Gastrocnemius medialis (tissue), 4 donors: ENCODE measurements around the gene LDLRAD3. TPM values are rescaled to one million over a fixed set of nuclear protein-coding genes. Genes with fewer than 3 reads are reported as not detected.

ENCODE experiments used
- ATAC-seq, 2 donors: fragments of 150-250 bp; one replicate each; pipeline ENCODE4 v1.9.1; 2016
- DNase-seq, 2 donors: peaks; one replicate each; pipeline ENCODE4 v3.0.0-alpha.2; 2019
- H3K27ac ChIP-seq, 4 donors: fragments of 200-600 bp; sonication (generic); 1 replicate in 1 of 4; 2 replicates in 3 of 4; pipeline ENCODE4 v1.5.1; 2016 to 2018; ENCODE audit warnings: mild to moderate bottlenecking in 2 of 4, moderate library complexity in 1 of 4
- H3K27me3 ChIP-seq, 3 donors: fragments of 200-600 bp; sonication (generic) in 2 of 3; 1 replicate in 1 of 3; 2 replicates in 2 of 3; pipeline versions ENCODE4 v1.5.1 to v1.6.0; 2016 to 2019; ENCODE audit warnings: mild to moderate bottlenecking in 1 of 3, moderate library complexity in 1 of 3
- H3K36me3 ChIP-seq, 2 donors: fragments of 200-600 bp; sonication (generic) in 1 of 2; one replicate each; pipeline ENCODE4 v1.5.1; 2017 to 2018
- H3K4me1 ChIP-seq, 2 donors: fragments of 200-600 bp; sonication (generic) in 1 of 2; one replicate each; pipeline ENCODE4 v1.5.1; 2016 to 2017; ENCODE audit warnings: mild to moderate bottlenecking in 2 of 2
- H3K4me3 ChIP-seq, 4 donors: fragments of 200-600 bp; sonication (generic) in 3 of 4; 1 replicate in 1 of 4; 2 replicates in 3 of 4; pipeline ENCODE4 v1.5.1; 2016 to 2019; ENCODE audit warnings: mild to moderate bottlenecking in 2 of 4
- H3K9me3 ChIP-seq, 3 donors: fragments of 200-600 bp; sonication (generic) in 2 of 3; 1 replicate in 1 of 3; 2 replicates in 2 of 3; pipeline ENCODE4 v1.5.1; 2016 to 2019
- CTCF ChIP-seq, 5 experiments: fragments of 450-650 bp in 3 of 5; fragments of 200-600 bp in 2 of 5; sonication (generic) in 2 of 5; IDR thresholded peaks in 4 of 5; conservative IDR thresholded peaks in 1 of 5; 1 replicate in 4 of 5; 2 replicates in 1 of 5; pipeline ENCODE4 v1.5.1; 2016 to 2019; ENCODE audit warnings: antibody characterized with exemption in 5 of 5, mild to moderate bottlenecking in 3 of 5, moderate library complexity in 3 of 5
- POLR2A ChIP-seq, 2 donors: fragments of 450-650 bp; IDR thresholded peaks; one replicate each; pipeline ENCODE4 v1.6.1; 2017; ENCODE audit warnings: antibody characterized with exemption in 2 of 2, mild to moderate bottlenecking in 2 of 2, moderate library complexity in 2 of 2
- in situ Hi-C, 4 donors: fragments of 200-750 bp; cut with MboI; loops; one replicate each; pipeline versions ENCODE4 v1.15.0 to v1.8.0; 2017; ENCODE audit warnings: low sequenced_read_pairs in 4 of 4
- intact Hi-C: fragments of 100-400 bp; cut with DNase I; formaldehyde crosslinking; loops from one replicate; pipeline ENCODE4 v1.15.1; 2023; ENCODE audit warnings: low total_unique reads
- total RNA-seq, 4 donors: library from RNA; depleted of rRNA; stranded (reverse); fragments of >200 nt; gene quantifications; one replicate each; pipeline versions ENCODE4 v1.1.0 to v1.2.3, GENCODE V29; 2016

Gene LDLRAD3
- total RNA-seq, 4 donors from 2014 or later = 6.1 to 12.8 (median 11.8) TPM

GRCh38 chr11:35986947-35987346, 43.1 kb downstream of the LDLRAD3 start:
- intact Hi-C loops = no loop called here
- in situ Hi-C loops = no loop called here
- no peak overlapping the region for H3K4me3 ChIP-seq

GRCh38 chr11:35990170-35990569, 46.3 kb downstream of the LDLRAD3 start:
- H3K4me3 ChIP-seq = no peak overlapping the region
- TF ChIP-seq POLR2A (IDR thresholded peaks at IDR 0.05) (no peak), CTCF (IDR thresholded peaks at IDR 0.05 in 4 of 5, conservative IDR thresholded peaks at IDR 0.05 in 1 of 5) (no peak)
- H3K4me1 ChIP-seq = no peaks in the 10 kb centered on the region
- in situ Hi-C loops (no loop called here), intact Hi-C loops (no loop called here)
- no peaks in the 10 kb centered on the region for H3K27me3 ChIP-seq
- no peaks in the 10 kb centered on the region for H3K36me3 ChIP-seq
- no peaks in the 10 kb centered on the region for H3K9me3 ChIP-seq
- H3K27ac ChIP-seq = no peak overlapping the region
- DNase-seq (no peak), ATAC-seq (no peak)

More at GRCh38 chr11:35986947-35987346, 43.1 kb downstream of the LDLRAD3 start:
- no peaks in the 10 kb centered on the region for H3K36me3 ChIP-seq
- H3K27me3 ChIP-seq = no peaks in the 10 kb centered on the region
- DNase-seq = no peak
- H3K9me3 ChIP-seq = no peaks in the 10 kb centered on the region
- no peak for TF ChIP-seq CTCF (IDR thresholded peaks at IDR 0.05 in 4 of 5, conservative IDR thresholded peaks at IDR 0.05 in 1 of 5)
- no peak for TF ChIP-seq POLR2A (IDR thresholded peaks at IDR 0.05)
- no peak for ATAC-seq
- peaks cover under 1 to 10% of the 10 kb centered on the region in 2 donors for H3K4me1 ChIP-seq
- no peak overlapping the region for H3K27ac ChIP-seq

- intact Hi-C loops (no loop called here), in situ Hi-C loops (no loop called here)
- H3K36me3 ChIP-seq = no peaks in the 10 kb centered on the region
- H3K4me1 ChIP-seq = no peaks in the 10 kb centered on the region
- no peak overlapping the region for H3K4me3 ChIP-seq
- no peak for TF ChIP-seq POLR2A (IDR thresholded peaks at IDR 0.05)
- no peak for TF ChIP-seq CTCF (IDR thresholded peaks at IDR 0.05 in 4 of 5, conservative IDR thresholded peaks at IDR 0.05 in 1 of 5)
- ATAC-seq (no peak), DNase-seq (no peak)
- no peak overlapping the region for H3K27ac ChIP-seq
- H3K27me3 ChIP-seq = no peaks in the 10 kb centered on the region
- H3K9me3 ChIP-seq = no peaks in the 10 kb centered on the region
Observed at GRCh38 chr11:35990816-35991215, 47.0 kb downstream of the LDLRAD3 start.

- no peak for DNase-seq
- Histone ChIP-seq H3K9me3 (no peaks in the 10 kb centered on the region), H3K36me3 (no peaks in the 10 kb centered on the region), H3K4me3 (no peak overlapping the region), H3K27me3 (no peaks in the 10 kb centered on the region), H3K4me1 (no peaks in the 10 kb centered on the region), H3K27ac (no peak overlapping the region)
- no peak for ATAC-seq
- TF ChIP-seq CTCF (IDR thresholded peaks at IDR 0.05 in 4 of 5, conservative IDR thresholded peaks at IDR 0.05 in 1 of 5) = no peak
- no peak for TF ChIP-seq POLR2A (IDR thresholded peaks at IDR 0.05)
- in situ Hi-C loops = no loop called here
- intact Hi-C loops = no loop called here
Observed at GRCh38 chr11:35992548-35992947, 48.7 kb downstream of the LDLRAD3 start.

GRCh38 chr11:35994421-35994820, 50.6 kb downstream of the LDLRAD3 start:
- Histone ChIP-seq H3K27ac (no peak overlapping the region), H3K4me1 (no peaks in the 10 kb centered on the region), H3K9me3 (no peaks in the 10 kb centered on the region), H3K27me3 (no peaks in the 10 kb centered on the region), H3K4me3 (no peak overlapping the region), H3K36me3 (no peaks in the 10 kb centered on the region)
- DNase-seq (no peak), ATAC-seq (no peak)
- intact Hi-C loops = no loop called here
- in situ Hi-C loops = no loop called here
- TF ChIP-seq CTCF (IDR thresholded peaks at IDR 0.05 in 4 of 5, conservative IDR thresholded peaks at IDR 0.05 in 1 of 5) (no peak), POLR2A (IDR thresholded peaks at IDR 0.05) (no peak)
